ENCODE data around the gene COL4A2. TPM values are rescaled to one million over a fixed set of nuclear protein-coding genes. Genes with fewer than 3 reads are reported as not detected.
"Not testable (repeated sequence)": the region's sequence is repeated elsewhere in the genome, so short reads cannot be mapped to it uniquely, and the experiment has no call there.

Gene COL4A2
- total and polyA plus RNA-seq, 9 donors = 59.5 to 171 (median 136) TPM

DNA sequence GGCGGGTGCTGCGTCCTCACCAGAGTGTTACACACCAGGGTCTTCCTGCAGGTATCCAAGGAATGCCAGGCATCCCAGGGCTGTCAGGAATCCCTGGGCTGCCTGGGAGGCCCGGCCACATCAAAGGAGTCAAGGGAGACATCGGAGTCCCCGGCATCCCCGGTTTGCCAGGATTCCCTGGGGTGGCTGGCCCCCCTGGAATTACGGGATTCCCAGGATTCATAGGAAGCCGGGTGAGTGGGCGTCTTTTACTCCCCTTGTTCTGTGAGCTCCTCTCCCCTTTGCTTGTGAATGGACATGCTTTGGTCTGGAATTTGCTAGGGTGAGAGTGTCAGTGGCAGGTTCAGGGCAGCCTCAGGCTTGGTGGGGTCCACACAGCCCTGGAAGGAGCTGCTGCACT, 178.5 kb downstream of the COL4A2 start:
- intact Hi-C loops (cut with DNase I) = no loop called here
- Histone ChIP-seq H3K4me1 (ENCODE audit: insufficient read depth) (no peaks in the 10 kb centered on the region), H3K27ac (no peak overlapping the region), H3K4me3 (no peak overlapping the region), H3K9me3 (no peaks in the 10 kb centered on the region), H3K27me3 (no peaks in the 10 kb centered on the region), H3K36me3 (no peaks in the 10 kb centered on the region)
- no peak for DNase-seq
- TF ChIP-seq EP300 (IDR thresholded peaks at IDR 0.05) = no peak
- 60 to 66% (median 66%) methylated on average over 9 of the region's 9 CpGs for WGBS, 3 donors

DNA sequence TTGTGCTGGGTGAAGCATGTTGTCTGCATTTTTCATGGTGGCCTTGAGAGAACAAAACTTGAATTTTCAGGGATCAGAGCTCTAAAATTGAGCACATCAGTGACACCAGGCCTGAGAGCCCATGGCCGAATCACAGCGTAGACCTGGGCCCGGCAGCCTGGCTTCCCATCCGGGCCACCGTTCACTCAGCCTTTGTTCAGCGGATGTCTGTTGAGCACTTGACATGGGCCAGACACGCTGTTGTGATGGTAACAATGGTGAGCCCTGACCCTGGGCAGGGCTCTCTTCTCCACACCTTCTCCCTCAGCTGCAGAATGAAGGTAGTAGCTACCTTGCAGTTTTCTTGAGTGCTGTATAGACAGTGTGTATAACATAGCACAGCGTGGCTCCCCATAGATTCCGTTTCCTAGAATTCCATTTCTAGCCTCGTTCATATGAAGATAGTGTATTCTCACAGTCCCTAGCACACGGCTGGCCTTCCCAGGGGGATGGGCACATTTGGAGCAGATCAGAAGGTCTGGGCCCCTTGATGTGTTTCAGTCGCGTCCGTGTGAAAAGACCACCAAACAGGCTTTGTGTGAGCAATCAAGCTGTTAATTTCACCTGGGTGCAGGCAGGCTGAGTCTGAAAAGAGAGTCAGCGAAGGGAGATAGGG, 179.1 kb downstream of the COL4A2 start:
- no peak for DNase-seq
- TF ChIP-seq EP300 (IDR thresholded peaks at IDR 0.05) (no peak), POLR2A (IDR thresholded peaks at IDR 0.05) (no peak)
- TF ChIP-seq, protein P1, sequence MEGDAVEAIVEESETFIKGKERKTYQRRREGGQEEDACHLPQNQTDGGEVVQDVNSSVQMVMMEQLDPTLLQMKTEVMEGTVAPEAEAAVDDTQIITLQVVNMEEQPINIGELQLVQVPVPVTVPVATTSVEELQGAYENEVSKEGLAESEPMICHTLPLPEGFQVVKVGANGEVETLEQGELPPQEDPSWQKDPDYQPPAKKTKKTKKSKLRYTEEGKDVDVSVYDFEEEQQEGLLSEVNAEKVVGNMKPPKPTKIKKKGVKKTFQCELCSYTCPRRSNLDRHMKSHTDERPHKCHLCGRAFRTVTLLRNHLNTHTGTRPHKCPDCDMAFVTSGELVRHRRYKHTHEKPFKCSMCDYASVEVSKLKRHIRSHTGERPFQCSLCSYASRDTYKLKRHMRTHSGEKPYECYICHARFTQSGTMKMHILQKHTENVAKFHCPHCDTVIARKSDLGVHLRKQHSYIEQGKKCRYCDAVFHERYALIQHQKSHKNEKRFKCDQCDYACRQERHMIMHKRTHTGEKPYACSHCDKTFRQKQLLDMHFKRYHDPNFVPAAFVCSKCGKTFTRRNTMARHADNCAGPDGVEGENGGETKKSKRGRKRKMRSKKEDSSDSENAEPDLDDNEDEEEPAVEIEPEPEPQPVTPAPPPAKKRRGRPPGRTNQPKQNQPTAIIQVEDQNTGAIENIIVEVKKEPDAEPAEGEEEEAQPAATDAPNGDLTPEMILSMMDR (IDR thresholded peaks at IDR 0.05) = no peak
- Histone ChIP-seq H3K27me3 (no peaks in the 10 kb centered on the region), H3K36me3 (no peaks in the 10 kb centered on the region), H3K27ac (no peak overlapping the region), H3K4me1 (ENCODE audit: insufficient read depth) (no peaks in the 10 kb centered on the region), H3K4me3 (no peak overlapping the region), H3K9me3 (no peaks in the 10 kb centered on the region)
- WGBS, 3 donors = 86 to 89% (median 88%) methylated on average over 15 of the region's 15 CpGs
- intact Hi-C loops (cut with DNase I) = no loop called here

DNA sequence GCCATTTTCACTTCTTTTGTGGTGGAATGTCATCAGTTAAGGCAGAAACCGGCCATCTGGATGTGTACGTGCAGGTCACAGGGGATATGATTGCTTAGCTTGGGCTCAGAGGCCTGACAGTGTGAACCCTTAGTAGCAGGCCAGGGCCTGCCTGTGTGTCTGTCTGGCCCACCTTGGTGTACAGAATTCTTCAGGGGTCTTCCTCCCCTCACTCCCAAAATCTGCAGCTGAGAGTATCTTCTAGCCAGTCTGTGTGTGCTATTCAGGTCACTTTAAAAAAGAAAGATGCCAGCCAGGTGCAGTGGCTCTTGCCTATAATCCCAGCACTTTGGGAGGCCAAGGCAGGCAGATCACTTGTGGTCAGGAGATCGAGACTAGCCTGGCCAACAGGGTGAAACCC, 179.8 kb downstream of the COL4A2 start:
- H3K4me3 ChIP-seq; H3K9me3 ChIP-seq; H3K36me3 ChIP-seq; intact Hi-C loops (cut with DNase I); DNase-seq; H3K27ac ChIP-seq; H3K27me3 ChIP-seq; H3K4me1 ChIP-seq (ENCODE audit: insufficient read depth): not testable (repeated sequence)
- 80 to 81% (median 81%) methylated on average over 3 of the region's 3 CpGs for WGBS, 3 donors

DNA sequence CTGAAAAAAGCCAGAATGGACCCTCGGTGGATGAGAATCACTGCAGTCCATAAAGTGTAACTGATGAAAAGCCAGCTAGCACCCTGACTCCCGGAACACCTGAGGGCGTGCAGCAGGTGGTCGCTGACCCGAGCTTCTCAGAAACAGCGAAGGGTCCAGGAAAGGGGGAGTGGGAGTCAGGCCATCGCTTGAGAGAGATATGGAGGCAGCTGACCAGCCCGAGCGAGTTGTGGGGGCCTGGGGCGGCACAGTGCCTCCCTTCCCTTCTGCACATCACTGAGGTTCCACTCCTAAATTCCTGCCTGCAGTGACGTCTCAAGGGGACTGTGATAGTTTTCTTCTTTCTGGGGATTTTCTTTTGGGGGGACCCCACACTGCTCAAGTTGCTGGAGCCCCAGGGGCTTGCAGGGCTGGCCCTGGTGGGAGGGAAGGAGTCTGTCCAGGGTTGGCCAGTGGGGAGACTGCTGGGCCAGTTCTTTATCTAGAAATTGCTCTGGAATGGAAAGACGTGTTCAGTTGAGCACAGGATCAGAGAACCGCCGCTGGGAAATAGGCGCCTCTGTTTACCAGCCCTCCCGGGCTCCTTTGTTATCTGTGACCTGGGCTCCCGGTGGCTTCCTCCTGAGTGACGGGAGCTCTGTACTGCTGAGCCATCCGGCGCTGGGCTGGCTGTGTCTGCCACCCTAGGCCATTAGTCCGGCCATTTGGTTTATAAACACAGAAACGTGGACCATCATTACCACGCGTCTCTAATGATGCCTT, 183.1 kb downstream of the COL4A2 start:
- Histone ChIP-seq H3K36me3 (no peaks in the 10 kb centered on the region), H3K9me3 (no peaks in the 10 kb centered on the region), H3K4me1 (ENCODE audit: insufficient read depth) (no peaks in the 10 kb centered on the region), H3K27ac (no peak overlapping the region), H3K27me3 (no peaks in the 10 kb centered on the region), H3K4me3 (no peak overlapping the region)
- 81 to 86% (median 85%) methylated on average over 24 of the region's 24 CpGs for WGBS, 3 donors
- no peak for DNase-seq
- intact Hi-C loops (cut with DNase I) = no loop called here
- no peak for TF ChIP-seq EP300 (IDR thresholded peaks at IDR 0.05)
- no peak for TF ChIP-seq POLR2A (IDR thresholded peaks at IDR 0.05)
- TF ChIP-seq, protein P1 (IDR thresholded peaks at IDR 0.05) = no peak

DNA sequence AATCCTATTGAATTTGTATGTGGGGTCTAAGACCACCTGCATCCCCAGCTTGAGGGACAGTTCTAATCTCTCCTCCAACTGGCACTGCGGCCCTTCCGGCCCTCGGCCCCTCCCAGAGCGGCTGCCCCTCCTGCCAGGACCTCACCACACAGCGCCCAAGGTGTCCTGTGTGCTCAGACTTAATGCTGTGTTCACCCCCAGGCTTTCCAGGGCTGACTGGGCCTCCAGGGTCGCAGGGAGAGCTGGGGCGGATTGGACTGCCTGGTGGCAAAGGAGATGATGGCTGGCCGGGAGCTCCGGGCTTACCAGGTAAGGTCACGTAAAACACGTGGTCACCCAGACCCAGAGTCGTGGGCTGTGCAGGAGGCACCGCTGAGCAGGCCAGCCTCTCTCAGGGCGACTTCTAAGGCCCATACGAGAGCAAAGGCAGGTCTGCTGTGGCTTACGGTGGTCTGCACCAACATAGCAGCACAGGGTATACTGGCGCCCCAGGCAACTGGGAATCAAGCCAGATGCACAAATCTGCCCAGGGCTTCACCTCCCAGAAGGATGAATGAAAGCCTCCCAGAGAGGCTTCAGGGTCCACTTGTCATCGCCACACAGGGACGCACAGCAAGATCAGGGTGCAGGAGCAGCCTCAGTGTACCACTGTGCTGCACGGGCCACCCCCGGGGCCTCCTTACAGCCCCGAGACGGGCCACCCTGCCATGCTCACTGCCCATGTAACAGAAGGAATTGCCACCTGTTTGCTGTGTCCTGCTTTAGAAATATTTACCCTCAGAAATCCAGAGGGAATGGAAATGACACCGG, 185.0 kb downstream of the COL4A2 start:
- 89 to 97% (median 94%) methylated on average over 24 of the region's 24 CpGs for WGBS, 3 donors
- H3K4me1 ChIP-seq (ENCODE audit: insufficient read depth) = no peaks in the 10 kb centered on the region
- intact Hi-C loops (cut with DNase I) = no loop called here
- H3K9me3 ChIP-seq = no peaks in the 10 kb centered on the region
- H3K4me3 ChIP-seq = no peak overlapping the region
- no peaks in the 10 kb centered on the region for H3K36me3 ChIP-seq
- no peak overlapping the region for H3K27ac ChIP-seq
- TF ChIP-seq EP300 (IDR thresholded peaks at IDR 0.05) (no peak), POLR2A (IDR thresholded peaks at IDR 0.05) (no peak)
- TF ChIP-seq, protein P1 (IDR thresholded peaks at IDR 0.05) = no peak
- no peak for DNase-seq
- H3K27me3 ChIP-seq = no peaks in the 10 kb centered on the region

Data from ovary (tissue), 9 donors.